ENCODE data around the gene RPL12. TPM values are rescaled to one million over a fixed set of nuclear protein-coding genes. Genes with fewer than 3 reads are reported as not detected.

RPL12 gene
- total and polyA plus RNA-seq, 2 of the 13 experiments (the other 11 are each of a cell fraction or from before 2014, with no cell fraction given) = 1,551 to 2,590 TPM

DNA sequence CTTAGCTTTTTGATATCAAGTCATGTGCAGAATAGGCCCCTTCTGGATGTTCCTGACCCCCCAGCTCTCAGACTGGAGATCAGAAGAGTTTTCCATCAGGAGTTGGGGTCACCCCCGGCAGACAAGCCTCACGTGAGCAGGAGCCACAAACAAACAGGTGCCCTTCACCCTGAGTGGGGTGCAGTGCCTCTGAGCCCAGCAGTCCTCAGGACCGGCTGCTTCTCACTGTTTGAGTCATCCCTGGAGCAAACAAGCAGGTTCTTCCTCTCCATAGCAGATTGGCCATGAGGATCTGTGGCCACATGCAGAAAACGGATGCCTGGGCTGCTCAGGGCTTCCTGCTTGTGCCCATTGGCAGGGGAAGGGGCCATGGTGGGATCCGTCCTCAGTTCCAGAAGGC lies 47.1 kb upstream of the RPL12 start (continued):
- TF ChIP-seq ZNF724P (CRISPR knock-in tag; IDR thresholded peaks at IDR 0.05; ENCODE audit: borderline replicate concordance) (no peak), ZNF350 (CRISPR knock-in tag; IDR thresholded peaks at IDR 0.05; ENCODE audit: borderline replicate concordance, low read depth) (no peak)
- TF ChIP-seq, protein P1, sequence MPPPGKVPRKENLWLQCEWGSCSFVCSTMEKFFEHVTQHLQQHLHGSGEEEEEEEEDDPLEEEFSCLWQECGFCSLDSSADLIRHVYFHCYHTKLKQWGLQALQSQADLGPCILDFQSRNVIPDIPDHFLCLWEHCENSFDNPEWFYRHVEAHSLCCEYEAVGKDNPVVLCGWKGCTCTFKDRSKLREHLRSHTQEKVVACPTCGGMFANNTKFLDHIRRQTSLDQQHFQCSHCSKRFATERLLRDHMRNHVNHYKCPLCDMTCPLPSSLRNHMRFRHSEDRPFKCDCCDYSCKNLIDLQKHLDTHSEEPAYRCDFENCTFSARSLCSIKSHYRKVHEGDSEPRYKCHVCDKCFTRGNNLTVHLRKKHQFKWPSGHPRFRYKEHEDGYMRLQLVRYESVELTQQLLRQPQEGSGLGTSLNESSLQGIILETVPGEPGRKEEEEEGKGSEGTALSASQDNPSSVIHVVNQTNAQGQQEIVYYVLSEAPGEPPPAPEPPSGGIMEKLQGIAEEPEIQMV (CRISPR knock-in tag; IDR thresholded peaks at IDR 0.05; ENCODE audit: low read depth) = no peak

DNA sequence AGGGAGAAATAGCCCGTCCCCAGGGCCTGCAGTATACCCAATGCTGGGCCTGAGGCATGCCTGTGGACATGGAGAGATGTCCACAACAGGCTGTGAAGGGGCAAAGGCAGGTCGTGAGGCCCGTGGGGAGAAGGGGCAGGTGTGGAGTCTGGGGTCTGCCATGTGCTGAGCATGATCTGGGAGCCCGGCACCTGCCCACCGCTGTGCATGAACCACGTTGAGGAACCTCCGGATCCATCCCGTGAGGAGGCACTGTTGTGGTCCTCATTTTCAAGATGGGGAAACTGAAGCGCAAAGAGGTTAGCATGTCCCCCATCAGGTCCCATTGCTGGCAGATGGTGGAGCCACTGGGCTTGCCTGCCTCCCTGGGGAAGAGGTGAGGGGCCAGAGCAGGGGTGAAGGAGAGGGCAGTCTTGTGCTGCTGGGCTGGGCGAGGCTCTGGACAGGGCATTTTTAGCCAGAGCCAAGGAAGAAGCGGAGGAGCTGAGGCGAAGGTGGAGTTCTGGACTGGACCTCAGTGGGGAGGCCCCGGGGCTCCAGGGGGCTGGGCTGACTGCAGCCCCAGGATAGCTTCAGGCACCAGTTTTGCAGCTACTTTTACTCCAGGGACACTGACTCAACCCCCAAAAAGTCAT lies 46.6 kb upstream of the RPL12 start:
- Histone ChIP-seq H3K9me3 (ENCODE audit: low read length) (no peaks in the 10 kb centered on the region), H3K4me2 (ENCODE audit: low read depth, low read length) (no peak overlapping the region), H3K9ac (ENCODE audit: insufficient read depth, low read depth, low read length) (no peak overlapping the region), H3K4me3 (replicated peaks in 1 of 3; ENCODE audit: insufficient read depth in 1 of 3, low read depth in 2 of 3, low read length in 3 of 3) (no peak overlapping the region), H3K36me3 (replicated peaks in 1 of 2; ENCODE audit: control insufficient read depth in 1 of 2, insufficient read depth in 2 of 2, low read length in 2 of 2) (peaks cover 6 to 25% of the 10 kb centered on the region in 2 experiments; a peak in 4 of 5 replicates), H3K27me3 (ENCODE audit: control insufficient read depth in 1 of 2, insufficient read depth in 2 of 2, low read length in 2 of 2) (no peaks in the 10 kb centered on the region), H4K20me1 (ENCODE audit: insufficient read depth, low read length) (no peaks in the 10 kb centered on the region), H3K27ac (ENCODE audit: extremely low read length, insufficient read depth, low read length) (no peak overlapping the region), H3K79me2 (ENCODE audit: insufficient read depth, low read length) (no peaks in the 10 kb centered on the region), H2AFZ (ENCODE audit: low read length) (no peak overlapping the region), H3K4me1 (ENCODE audit: insufficient read depth, low read length) (no peaks in the 10 kb centered on the region)
- DNase-seq (ENCODE audit: low spot score) (no peak), ATAC-seq (peak; percentile 33; the same call in 2 of the 3 replicates), FAIRE-seq (no peak)
- WGBS (ENCODE audit: low lambda C conversion rate) = 95% methylated on average over 13 of the region's 13 CpGs
- ChIA-PET CTCF (ENCODE audit: low intra/inter-chr PET ratio, low total read pairs) (no interaction called here), POLR2A (no interaction called here)
- in situ Hi-C loops (cut with HindIII; ENCODE audit: extremely low pct_ligation_motif_present, low pct_unique_long_range_greater_than_20kb) (no loop called here), intact Hi-C loops (cut with micrococcal nuclease; ENCODE audit: unreplicated experiment) (no loop called here)
- BruUV-seq (replicated peaks) = no TSS peak
- TF ChIP-seq, protein P2, sequence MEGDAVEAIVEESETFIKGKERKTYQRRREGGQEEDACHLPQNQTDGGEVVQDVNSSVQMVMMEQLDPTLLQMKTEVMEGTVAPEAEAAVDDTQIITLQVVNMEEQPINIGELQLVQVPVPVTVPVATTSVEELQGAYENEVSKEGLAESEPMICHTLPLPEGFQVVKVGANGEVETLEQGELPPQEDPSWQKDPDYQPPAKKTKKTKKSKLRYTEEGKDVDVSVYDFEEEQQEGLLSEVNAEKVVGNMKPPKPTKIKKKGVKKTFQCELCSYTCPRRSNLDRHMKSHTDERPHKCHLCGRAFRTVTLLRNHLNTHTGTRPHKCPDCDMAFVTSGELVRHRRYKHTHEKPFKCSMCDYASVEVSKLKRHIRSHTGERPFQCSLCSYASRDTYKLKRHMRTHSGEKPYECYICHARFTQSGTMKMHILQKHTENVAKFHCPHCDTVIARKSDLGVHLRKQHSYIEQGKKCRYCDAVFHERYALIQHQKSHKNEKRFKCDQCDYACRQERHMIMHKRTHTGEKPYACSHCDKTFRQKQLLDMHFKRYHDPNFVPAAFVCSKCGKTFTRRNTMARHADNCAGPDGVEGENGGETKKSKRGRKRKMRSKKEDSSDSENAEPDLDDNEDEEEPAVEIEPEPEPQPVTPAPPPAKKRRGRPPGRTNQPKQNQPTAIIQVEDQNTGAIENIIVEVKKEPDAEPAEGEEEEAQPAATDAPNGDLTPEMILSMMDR (CRISPR knock-in tag; IDR thresholded peaks at IDR 0.05) = 0 out of 2 replicates have a peak, but pooled peaks have one; percentile 3
- TF ChIP-seq, protein P3, sequence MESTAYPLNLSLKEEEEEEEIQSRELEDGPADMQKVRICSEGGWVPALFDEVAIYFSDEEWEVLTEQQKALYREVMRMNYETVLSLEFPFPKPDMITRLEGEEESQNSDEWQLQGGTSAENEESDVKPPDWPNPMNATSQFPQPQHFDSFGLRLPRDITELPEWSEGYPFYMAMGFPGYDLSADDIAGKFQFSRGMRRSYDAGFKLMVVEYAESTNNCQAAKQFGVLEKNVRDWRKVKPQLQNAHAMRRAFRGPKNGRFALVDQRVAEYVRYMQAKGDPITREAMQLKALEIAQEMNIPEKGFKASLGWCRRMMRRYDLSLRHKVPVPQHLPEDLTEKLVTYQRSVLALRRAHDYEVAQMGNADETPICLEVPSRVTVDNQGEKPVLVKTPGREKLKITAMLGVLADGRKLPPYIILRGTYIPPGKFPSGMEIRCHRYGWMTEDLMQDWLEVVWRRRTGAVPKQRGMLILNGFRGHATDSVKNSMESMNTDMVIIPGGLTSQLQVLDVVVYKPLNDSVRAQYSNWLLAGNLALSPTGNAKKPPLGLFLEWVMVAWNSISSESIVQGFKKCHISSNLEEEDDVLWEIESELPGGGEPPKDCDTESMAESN (CRISPR knock-in tag; conservative IDR thresholded peaks at IDR 0.05) = no peak

Data from HepG2 (cell line).